ENCODE data around the gene WDHD1.

DNA sequence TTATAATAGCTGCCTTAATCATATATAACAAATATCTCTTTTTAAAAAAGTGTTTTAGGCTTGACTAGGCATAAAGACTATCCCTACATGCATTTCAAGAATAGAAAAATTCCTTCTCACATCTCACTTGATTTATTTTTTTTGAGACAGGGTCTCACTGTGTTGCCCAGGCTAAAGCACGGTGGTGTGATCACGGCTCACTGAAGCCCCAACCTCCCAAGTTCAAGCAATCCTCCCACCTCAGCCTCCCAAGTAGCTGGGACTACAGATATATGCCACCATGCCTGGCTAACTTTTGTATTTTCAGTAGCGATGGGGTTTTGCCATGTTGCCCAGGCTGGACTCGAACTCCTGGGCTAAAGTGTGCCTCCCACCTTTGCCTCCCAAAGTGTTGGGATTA is 59.4 kb downstream of the WDHD1 start:
- TF ChIP-seq EZH2 (IDR thresholded peaks at IDR 0.05; ENCODE audit: insufficient read depth, poor library complexity, severe bottlenecking) (no peak), EZH2phosphoT487 (IDR thresholded peaks at IDR 0.05; ENCODE audit: insufficient read depth, low read depth) (no peak)

Measured in GM23248 (cell line).